Thoracic aorta (tissue), 2 donors: ENCODE data around the gene PRKN. TPM values are rescaled to one million over a fixed set of nuclear protein-coding genes. Genes with fewer than 3 reads are reported as not detected.

Experiments
- ATAC-seq: fragments of 150-250 bp; one replicate; pipeline ENCODE4 v1.8.0; 2017; ENCODE audit warnings: low read depth; ENCODE audit not compliant: insufficient number of reproducible peaks, low FRiP score
- DNase-seq: peaks from one replicate; pipeline ENCODE4 v3.0.0-alpha.2; 2020; ENCODE audit warnings: low spot score
- H3K27ac ChIP-seq, 2 donors: fragments of 200-600 bp; sonication (generic); 1 replicate in 1 of 2; 2 replicates in 1 of 2; pipeline ENCODE4 v1.5.1; 2016; ENCODE audit warnings: mild to moderate bottlenecking in 2 of 2, moderate library complexity in 2 of 2
- H3K27me3 ChIP-seq: fragments of 200-600 bp; sonication (generic); replicated peaks from 2 replicates; pipeline ENCODE4 v1.6.0; 2016; ENCODE audit warnings: mild to moderate bottlenecking; ENCODE audit not compliant: insufficient read depth
- H3K36me3 ChIP-seq: fragments of 200-600 bp; sonication (generic); one replicate; pipeline ENCODE4 v1.5.1; 2016
- H3K4me1 ChIP-seq, 2 donors: fragments of 200-600 bp; sonication (generic); 1 replicate in 1 of 2; 2 replicates in 1 of 2; pipeline versions ENCODE4 v1.5.1 to v1.6.0; 2016; ENCODE audit warnings: low read depth in 2 of 2, mild to moderate bottlenecking in 1 of 2; ENCODE audit not compliant: control insufficient read depth in 1 of 2
- H3K4me3 ChIP-seq: fragments of 200-600 bp; sonication (generic); 2 replicates; pipeline ENCODE4 v1.5.1; 2016; ENCODE audit warnings: mild to moderate bottlenecking
- H3K9me3 ChIP-seq: fragments of 200-600 bp; sonication (generic); 2 replicates; pipeline ENCODE4 v1.5.1; 2016
- total RNA-seq, 2 donors: library from RNA; depleted of rRNA; stranded (reverse); fragments of >200 nt; gene quantifications; one replicate each; pipeline versions ENCODE4 v1.1.0 to v1.2.3, GENCODE V29; 2016
- TF ChIP-seq, protein P1 (sequence below): fragments of 200-600 bp; sonication (generic); IDR thresholded peaks from one replicate; pipeline ENCODE4 v1.5.1; 2019; ENCODE audit warnings: antibody characterized with exemption

Gene PRKN
- total RNA-seq, 2 donors from 2014 or later = 10.4 to 23.8 TPM

GRCh38 chr6:162364488-162364887 lies 363.1 kb downstream of the PRKN start:
- DNase-seq (no peak), ATAC-seq (no peak)
- no peak overlapping the region for H3K4me3 ChIP-seq
- H3K36me3 ChIP-seq = no peaks in the 10 kb centered on the region
- no peak overlapping the region for H3K27ac ChIP-seq
- no peaks in the 10 kb centered on the region for H3K9me3 ChIP-seq
- TF ChIP-seq, protein P1, sequence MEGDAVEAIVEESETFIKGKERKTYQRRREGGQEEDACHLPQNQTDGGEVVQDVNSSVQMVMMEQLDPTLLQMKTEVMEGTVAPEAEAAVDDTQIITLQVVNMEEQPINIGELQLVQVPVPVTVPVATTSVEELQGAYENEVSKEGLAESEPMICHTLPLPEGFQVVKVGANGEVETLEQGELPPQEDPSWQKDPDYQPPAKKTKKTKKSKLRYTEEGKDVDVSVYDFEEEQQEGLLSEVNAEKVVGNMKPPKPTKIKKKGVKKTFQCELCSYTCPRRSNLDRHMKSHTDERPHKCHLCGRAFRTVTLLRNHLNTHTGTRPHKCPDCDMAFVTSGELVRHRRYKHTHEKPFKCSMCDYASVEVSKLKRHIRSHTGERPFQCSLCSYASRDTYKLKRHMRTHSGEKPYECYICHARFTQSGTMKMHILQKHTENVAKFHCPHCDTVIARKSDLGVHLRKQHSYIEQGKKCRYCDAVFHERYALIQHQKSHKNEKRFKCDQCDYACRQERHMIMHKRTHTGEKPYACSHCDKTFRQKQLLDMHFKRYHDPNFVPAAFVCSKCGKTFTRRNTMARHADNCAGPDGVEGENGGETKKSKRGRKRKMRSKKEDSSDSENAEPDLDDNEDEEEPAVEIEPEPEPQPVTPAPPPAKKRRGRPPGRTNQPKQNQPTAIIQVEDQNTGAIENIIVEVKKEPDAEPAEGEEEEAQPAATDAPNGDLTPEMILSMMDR = no peak
- no peaks in the 10 kb centered on the region for H3K27me3 ChIP-seq
- peaks cover 0 to 23% of the 10 kb centered on the region in 2 donors for H3K4me1 ChIP-seq

DNA sequence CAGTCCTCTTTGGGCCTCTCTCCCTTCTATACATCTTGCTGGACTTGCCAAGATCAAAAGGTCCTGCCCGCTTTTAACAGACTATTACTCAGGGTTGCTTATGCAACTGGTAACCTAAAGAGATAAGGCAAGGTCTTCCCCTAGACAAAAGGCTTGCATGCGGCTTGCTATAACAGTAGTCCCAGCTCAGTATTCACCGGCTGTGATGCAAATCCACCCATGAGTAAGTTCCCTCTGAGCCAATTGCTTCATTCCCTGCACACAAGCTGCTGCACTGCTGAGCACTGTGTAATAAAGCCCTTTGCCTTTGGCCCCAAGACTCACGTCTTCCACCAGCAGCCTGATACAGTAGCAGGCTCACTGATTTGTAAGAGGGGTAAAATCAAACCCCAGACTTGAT lies 363.8 kb downstream of the PRKN start:
- Histone ChIP-seq H3K4me3 (no peak overlapping the region), H3K9me3 (no peaks in the 10 kb centered on the region), H3K36me3 (no peaks in the 10 kb centered on the region), H3K4me1 (peaks cover 0 to 15% of the 10 kb centered on the region in 2 donors), H3K27me3 (no peaks in the 10 kb centered on the region), H3K27ac (no peak overlapping the region)
- no peak for DNase-seq
- TF ChIP-seq, protein P1 = no peak
- no peak for ATAC-seq

DNA sequence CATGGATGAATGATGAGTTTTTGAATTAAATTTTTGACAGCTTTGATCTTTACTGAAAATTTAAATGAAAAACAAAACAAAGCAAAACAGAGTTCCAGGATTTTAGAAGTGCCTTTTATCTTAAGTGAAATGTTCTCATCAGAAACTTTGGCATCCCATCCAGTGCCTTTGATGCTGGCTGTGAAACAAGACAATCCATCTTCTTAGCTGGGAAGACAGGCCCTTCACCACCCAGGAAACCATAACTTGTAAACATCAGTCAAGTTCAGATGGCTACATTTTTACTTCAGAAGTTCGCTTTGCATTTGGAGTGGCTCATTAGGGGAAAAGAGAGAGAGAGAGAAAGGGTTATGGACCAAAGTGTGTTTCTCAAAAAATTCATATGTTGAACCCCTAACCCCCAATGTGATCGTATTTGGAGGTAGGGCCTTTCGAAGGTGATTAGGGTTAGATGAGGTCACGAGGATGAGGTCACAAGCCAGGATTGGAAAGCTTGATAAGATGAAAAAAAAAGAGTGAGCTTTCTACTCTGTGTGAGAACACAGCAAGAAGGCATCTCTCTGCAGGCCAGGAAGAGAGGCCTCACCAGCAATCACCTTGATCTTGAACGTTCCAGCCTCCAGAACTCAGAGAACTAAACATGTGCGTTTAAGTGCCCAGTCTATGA lies 366.5 kb downstream of the PRKN start:
- H3K4me1 ChIP-seq = peaks cover 0 to 8% of the 10 kb centered on the region in 2 donors
- TF ChIP-seq, protein P1 = no peak
- H3K27me3 ChIP-seq = no peaks in the 10 kb centered on the region
- H3K36me3 ChIP-seq = no peaks in the 10 kb centered on the region
- no peak overlapping the region for H3K4me3 ChIP-seq
- ATAC-seq = no peak
- H3K27ac ChIP-seq = no peak overlapping the region
- no peak for DNase-seq
- no peaks in the 10 kb centered on the region for H3K9me3 ChIP-seq

DNA sequence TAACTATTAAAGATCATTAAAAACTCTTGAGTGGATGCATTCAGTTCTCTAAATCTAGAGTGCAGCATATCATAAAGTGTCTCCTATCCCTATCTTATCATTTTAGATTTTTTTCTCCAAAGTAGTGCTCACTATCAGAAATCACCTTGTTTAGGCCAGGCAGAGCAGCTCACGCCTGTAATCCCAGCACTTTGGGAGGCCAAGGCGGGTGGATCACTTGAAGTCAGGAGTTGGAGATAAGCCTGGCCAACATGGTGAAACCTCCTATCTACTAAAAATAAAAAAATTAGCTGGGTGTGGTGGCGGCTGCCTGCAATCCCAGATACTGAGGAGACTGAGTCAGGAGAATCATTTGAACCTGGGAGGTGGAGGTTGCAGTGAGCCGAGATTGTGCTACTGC lies 368.9 kb downstream of the PRKN start:
- Histone ChIP-seq H3K4me1 (peaks cover 0 to 8% of the 10 kb centered on the region in 2 donors), H3K27ac (no peak overlapping the region)

DNA sequence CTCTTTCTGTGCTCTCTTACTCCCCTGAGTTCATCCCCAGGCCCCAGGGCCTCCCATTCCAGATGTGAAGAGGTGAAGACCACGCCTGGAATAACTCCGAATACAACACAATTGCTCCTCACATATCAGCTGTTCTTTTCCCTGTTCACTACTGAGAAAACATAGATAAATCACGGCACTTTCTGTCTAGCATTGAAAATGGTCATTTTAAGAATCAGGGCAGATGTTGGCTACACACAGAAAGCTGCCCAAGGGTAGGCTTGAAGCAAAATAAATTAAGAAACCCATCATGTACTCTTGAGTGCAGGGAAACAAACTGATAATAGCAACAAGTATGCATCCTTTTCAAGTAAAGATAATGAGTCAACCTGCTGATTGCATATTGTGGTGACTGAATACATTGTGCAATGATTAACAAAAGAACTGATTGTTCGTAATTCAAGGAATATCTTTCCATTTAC lies 382.5 kb downstream of the PRKN start:
- no peaks in the 10 kb centered on the region for H3K36me3 ChIP-seq
- TF ChIP-seq, protein P1 = no peak
- ATAC-seq (no peak), DNase-seq (no peak)
- H3K27ac ChIP-seq = no peak overlapping the region
- no peak overlapping the region for H3K4me3 ChIP-seq
- H3K4me1 ChIP-seq = no peaks in the 10 kb centered on the region
- H3K27me3 ChIP-seq = no peaks in the 10 kb centered on the region
- H3K9me3 ChIP-seq = no peaks in the 10 kb centered on the region

More for the DNA sequence above, 368.9 kb downstream of the PRKN start:
- DNase-seq (no peak), ATAC-seq (no peak)
- TF ChIP-seq, protein P1 = no peak
- no peaks in the 10 kb centered on the region for H3K9me3 ChIP-seq
- H3K4me3 ChIP-seq = no peak overlapping the region
- no peaks in the 10 kb centered on the region for H3K36me3 ChIP-seq
- no peaks in the 10 kb centered on the region for H3K27me3 ChIP-seq
